Parathyroid adenoma (tissue), 2 donors: Measurements from ENCODE around the gene BRMS1L.

Experiments
- H2AFZ ChIP-seq: fragments of 300-600 bp; sonication (generic); one replicate; pipeline ENCODE4 v1.7.0; 2017; ENCODE audit warnings: antibody characterized with exemption, mild to moderate bottlenecking
- H3K27ac ChIP-seq: fragments of 300-600 bp; sonication (generic); one replicate; pipeline ENCODE4 v1.7.0; 2017
- H3K27me3 ChIP-seq: fragments of 300-600 bp; sonication (generic); one replicate; pipeline ENCODE4 v1.7.0; 2017; ENCODE audit warnings: low read length; ENCODE audit not compliant: control insufficient read depth, insufficient read depth
- H3K36me3 ChIP-seq: fragments of 300-600 bp; sonication (generic); one replicate; pipeline ENCODE4 v1.7.0; 2017; ENCODE audit warnings: low read length; ENCODE audit not compliant: control insufficient read depth, insufficient read depth
- H3K4me1 ChIP-seq: fragments of 300-600 bp; sonication (generic); one replicate; pipeline ENCODE4 v1.7.0; 2017; ENCODE audit warnings: control low read depth
- H3K4me2 ChIP-seq: fragments of 300-600 bp; sonication (generic); one replicate; pipeline ENCODE4 v1.7.0; 2017; ENCODE audit warnings: low read length
- H3K4me3 ChIP-seq: fragments of 300-600 bp; sonication (generic); one replicate; pipeline ENCODE4 v1.7.0; 2017; ENCODE audit warnings: low read depth, low read length
- H3K79me2 ChIP-seq: fragments of 300-600 bp; sonication (generic); one replicate; pipeline ENCODE4 v1.7.0; 2017; ENCODE audit warnings: control low read depth
- H3K9ac ChIP-seq: fragments of 300-600 bp; sonication (generic); one replicate; pipeline ENCODE4 v1.7.0; 2017; ENCODE audit warnings: mild to moderate bottlenecking
- H3K9me3 ChIP-seq: fragments of 300-600 bp; sonication (generic); one replicate; pipeline ENCODE4 v1.7.0; 2017; ENCODE audit warnings: low read length; ENCODE audit not compliant: control insufficient read depth
- TF ChIP-seq, protein P1 (sequence below): fragments of 300-600 bp; sonication (generic); IDR thresholded peaks from one replicate; pipeline ENCODE4 v1.7.0; 2017; ENCODE audit warnings: antibody characterized with exemption, mild to moderate bottlenecking
- donor health status: primary hyperparathyroidism.

Gene BRMS1L

DNA sequence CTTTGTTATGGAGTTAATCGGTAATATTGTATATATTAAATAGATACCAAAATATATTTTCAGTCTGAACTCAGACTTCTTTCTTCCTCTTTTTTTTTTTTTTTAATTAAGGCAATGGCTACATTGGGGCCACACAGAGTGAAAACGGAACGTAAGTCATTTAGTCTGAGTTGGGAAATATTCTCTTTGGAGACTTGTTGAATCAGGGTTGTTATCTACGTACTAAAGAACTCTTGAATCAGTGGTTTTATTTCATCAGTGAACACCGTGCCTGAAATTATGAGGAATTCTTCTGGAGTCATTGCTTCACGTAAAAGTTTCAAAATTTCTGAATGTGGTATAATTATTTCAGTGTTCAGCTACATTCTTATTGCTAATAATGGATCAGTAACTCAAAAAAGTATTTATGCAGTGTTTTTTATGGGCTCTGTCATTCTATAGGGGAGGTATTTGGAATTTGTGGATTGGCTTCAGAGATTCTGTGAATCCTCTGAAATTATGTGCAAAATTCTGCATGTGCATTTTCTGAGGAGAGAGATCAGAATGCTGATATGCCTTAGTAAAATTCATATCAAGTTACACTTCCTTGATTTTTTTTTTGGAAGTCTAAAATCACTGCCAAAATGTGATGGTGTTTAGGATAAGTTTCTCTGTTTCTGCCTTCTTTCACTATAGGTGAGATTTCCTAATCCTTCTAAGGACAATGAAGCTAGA lies 39.6 kb downstream of the BRMS1L start:
- H3K4me2 ChIP-seq = no peak overlapping the region
- no peaks in the 10 kb centered on the region for H3K9me3 ChIP-seq
- no peaks in the 10 kb centered on the region for H3K27me3 ChIP-seq
- no peaks in the 10 kb centered on the region for H3K36me3 ChIP-seq
- no peak overlapping the region for H3K9ac ChIP-seq
- TF ChIP-seq, protein P1, sequence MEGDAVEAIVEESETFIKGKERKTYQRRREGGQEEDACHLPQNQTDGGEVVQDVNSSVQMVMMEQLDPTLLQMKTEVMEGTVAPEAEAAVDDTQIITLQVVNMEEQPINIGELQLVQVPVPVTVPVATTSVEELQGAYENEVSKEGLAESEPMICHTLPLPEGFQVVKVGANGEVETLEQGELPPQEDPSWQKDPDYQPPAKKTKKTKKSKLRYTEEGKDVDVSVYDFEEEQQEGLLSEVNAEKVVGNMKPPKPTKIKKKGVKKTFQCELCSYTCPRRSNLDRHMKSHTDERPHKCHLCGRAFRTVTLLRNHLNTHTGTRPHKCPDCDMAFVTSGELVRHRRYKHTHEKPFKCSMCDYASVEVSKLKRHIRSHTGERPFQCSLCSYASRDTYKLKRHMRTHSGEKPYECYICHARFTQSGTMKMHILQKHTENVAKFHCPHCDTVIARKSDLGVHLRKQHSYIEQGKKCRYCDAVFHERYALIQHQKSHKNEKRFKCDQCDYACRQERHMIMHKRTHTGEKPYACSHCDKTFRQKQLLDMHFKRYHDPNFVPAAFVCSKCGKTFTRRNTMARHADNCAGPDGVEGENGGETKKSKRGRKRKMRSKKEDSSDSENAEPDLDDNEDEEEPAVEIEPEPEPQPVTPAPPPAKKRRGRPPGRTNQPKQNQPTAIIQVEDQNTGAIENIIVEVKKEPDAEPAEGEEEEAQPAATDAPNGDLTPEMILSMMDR = no peak
- no peak overlapping the region for H3K27ac ChIP-seq
- no peaks in the 10 kb centered on the region for H3K79me2 ChIP-seq
- H3K4me1 ChIP-seq = no peaks in the 10 kb centered on the region
- H3K4me3 ChIP-seq = no peak overlapping the region
- no peak overlapping the region for H2AFZ ChIP-seq

DNA sequence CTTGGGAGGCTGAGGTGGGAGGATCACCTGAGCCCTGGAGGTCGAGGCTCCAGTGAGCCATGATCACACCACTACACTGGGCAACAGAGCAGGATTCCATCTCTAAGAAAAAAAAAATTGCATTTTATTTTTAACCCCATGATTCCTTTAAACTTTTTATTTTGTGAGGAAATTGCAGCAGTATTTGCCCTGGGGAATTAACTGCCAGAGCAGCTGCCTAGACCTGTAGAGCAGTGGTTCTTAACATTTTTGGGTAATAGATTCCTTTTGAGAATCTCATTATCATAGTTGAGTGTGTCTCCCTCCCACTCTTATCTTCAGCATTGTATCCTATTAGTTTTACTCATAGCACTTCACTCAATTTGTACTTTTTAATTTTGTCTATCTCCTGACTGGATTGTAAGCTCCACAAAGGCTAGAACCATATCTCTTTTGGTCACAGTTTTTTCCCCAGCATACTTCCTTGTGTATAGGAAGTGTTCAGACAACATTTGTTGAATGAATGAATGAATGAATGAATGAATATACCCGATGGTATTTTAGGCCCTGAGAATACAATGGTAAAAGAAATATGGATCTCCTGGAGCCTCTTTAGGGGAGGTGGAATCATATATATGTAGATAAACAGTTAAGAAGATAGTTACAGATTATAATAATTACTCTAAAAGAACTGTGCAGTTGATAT lies 40.6 kb downstream of the BRMS1L start:
- Histone ChIP-seq H3K4me3 (no peak overlapping the region), H3K4me2 (no peak overlapping the region), H3K27me3 (no peaks in the 10 kb centered on the region), H3K36me3 (no peaks in the 10 kb centered on the region), H3K4me1 (no peaks in the 10 kb centered on the region), H3K9me3 (no peaks in the 10 kb centered on the region), H3K27ac (no peak overlapping the region), H2AFZ (no peak overlapping the region), H3K79me2 (no peaks in the 10 kb centered on the region), H3K9ac (no peak overlapping the region)
- TF ChIP-seq, protein P1 = no peak

DNA sequence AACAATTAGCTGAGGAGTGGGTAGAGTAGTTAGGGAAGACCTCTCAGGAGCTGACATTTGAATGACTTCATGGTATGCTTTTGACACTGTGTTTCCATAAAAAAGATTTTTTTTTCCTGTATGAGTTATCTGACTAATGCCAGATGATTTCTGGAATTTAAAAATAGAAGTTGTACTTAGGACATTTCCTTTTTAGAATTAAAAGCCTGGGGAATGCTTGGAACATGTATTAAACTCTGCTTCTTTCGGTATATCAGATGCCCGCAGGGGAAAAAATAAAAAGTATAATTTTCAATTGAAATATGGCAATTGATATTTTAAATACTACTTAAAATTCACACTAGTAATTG lies 41.1 kb downstream of the BRMS1L start:
- TF ChIP-seq, protein P1 = no peak
- H2AFZ ChIP-seq = no peak overlapping the region
- H3K9me3 ChIP-seq = no peaks in the 10 kb centered on the region
- no peak overlapping the region for H3K4me3 ChIP-seq
- H3K4me1 ChIP-seq = no peaks in the 10 kb centered on the region
- H3K4me2 ChIP-seq = no peak overlapping the region
- no peaks in the 10 kb centered on the region for H3K79me2 ChIP-seq
- no peaks in the 10 kb centered on the region for H3K36me3 ChIP-seq
- no peaks in the 10 kb centered on the region for H3K27me3 ChIP-seq
- H3K9ac ChIP-seq = no peak overlapping the region
- H3K27ac ChIP-seq = no peak overlapping the region

DNA sequence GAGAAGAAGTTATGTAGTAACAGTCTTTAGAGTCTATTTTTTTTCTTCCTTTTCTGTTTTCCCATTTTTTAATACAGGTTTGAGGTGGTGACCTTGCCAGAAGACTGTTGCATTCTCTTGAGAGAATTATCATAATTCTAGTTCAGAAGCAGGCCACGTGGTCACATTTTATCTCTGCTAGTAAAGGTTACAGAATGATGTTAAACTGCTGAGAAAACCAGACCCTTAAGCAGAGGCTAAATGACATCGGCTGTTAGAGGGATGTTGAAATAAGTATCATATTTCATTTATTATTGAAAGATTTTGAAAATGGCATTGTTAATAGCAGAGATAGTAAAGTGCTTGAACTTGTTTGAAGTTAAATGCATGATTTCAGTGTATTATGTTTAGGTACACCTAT lies 49.2 kb downstream of the BRMS1L start:
- Histone ChIP-seq H3K27ac (no peak overlapping the region), H3K4me1 (no peaks in the 10 kb centered on the region), H3K36me3 (no peaks in the 10 kb centered on the region), H3K27me3 (no peaks in the 10 kb centered on the region), H3K9ac (no peak overlapping the region), H3K79me2 (no peaks in the 10 kb centered on the region), H3K4me3 (no peak overlapping the region), H3K4me2 (no peak overlapping the region), H2AFZ (no peak overlapping the region), H3K9me3 (no peaks in the 10 kb centered on the region)
- TF ChIP-seq, protein P1 = no peak

DNA sequence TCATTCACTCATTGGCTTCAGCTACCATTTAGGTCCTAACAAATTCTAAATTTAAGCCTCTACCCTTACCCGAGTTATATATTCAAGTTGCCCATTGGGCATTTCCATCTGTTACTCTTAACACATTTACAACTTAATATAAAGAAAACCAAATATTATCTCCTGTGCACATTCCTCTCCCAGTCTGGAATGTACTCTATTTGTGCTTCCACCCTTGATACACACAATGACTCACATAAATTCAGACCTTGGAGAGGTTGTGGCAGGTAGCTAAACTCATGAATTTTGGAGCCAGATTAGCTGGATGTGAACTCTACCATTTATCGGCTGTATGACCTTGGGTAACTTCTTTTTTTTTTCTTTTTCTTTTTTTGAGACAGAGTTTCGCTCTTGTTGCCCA lies 51.1 kb downstream of the BRMS1L start:
- Histone ChIP-seq H3K27me3 (no peaks in the 10 kb centered on the region), H3K9ac (no peak overlapping the region), H3K9me3 (no peaks in the 10 kb centered on the region), H3K4me2 (no peak overlapping the region), H2AFZ (no peak overlapping the region), H3K36me3 (no peaks in the 10 kb centered on the region), H3K4me3 (no peak overlapping the region), H3K27ac (no peak overlapping the region), H3K4me1 (no peaks in the 10 kb centered on the region), H3K79me2 (no peaks in the 10 kb centered on the region)
- TF ChIP-seq, protein P1 = no peak
